Body of pancreas (tissue), 4 donors: ENCODE data around the gene ANTKMT. TPM values are rescaled to one million over a fixed set of nuclear protein-coding genes. Genes with fewer than 3 reads are reported as not detected.

Experiments used
- ATAC-seq: fragments of 150-250 bp; one replicate; pipeline ENCODE4 v1.9.1; 2016
- DNase-seq, 4 donors: peaks; one replicate each; pipeline ENCODE4 v3.0.0-alpha.2; 2019
- H3K27ac ChIP-seq, 4 donors: fragments of 200-600 bp; sonication (generic); 1 replicate in 3 of 4; 2 replicates in 1 of 4; pipeline versions ENCODE4 v1.5.1 to v1.6.1; 2016 to 2019; ENCODE audit warnings: mild to moderate bottlenecking in 1 of 4, mixed read lengths in 1 of 4, moderate library complexity in 1 of 4
- H3K27me3 ChIP-seq, 2 donors: fragments of 200-600 bp; sonication (generic); one replicate each; pipeline ENCODE4 v1.6.0; 2016; ENCODE audit warnings: mild to moderate bottlenecking in 1 of 2
- H3K36me3 ChIP-seq, 2 donors: fragments of 200-600 bp; sonication (generic); replicated peaks in 1 of 2; 2 replicates each; pipeline ENCODE4 v1.5.1; 2016; ENCODE audit warnings: low read depth in 2 of 2; ENCODE audit not compliant: insufficient read depth in 1 of 2
- H3K4me1 ChIP-seq: fragments of 200-600 bp; sonication (generic); one replicate; pipeline ENCODE4 v1.6.0; 2016
- H3K4me3 ChIP-seq, 2 donors: fragments of 200-600 bp; sonication (generic); 1 replicate in 1 of 2; 2 replicates in 1 of 2; pipeline ENCODE4 v1.5.1; 2016 to 2019
- H3K9me3 ChIP-seq, 3 donors: fragments of 200-600 bp; sonication (generic); 1 replicate in 2 of 3; 2 replicates in 1 of 3; pipeline ENCODE4 v1.5.1; 2016
- POLR2A ChIP-seq, 3 donors: fragments of 450-650 bp; IDR thresholded peaks; one replicate each; pipeline ENCODE4 v1.6.1; 2016; ENCODE audit warnings: antibody characterized with exemption in 3 of 3, mild to moderate bottlenecking in 2 of 3
- WGBS, 2 donors: methylation state at CpG; one replicate each; pipeline ENCODE4 v1.1.5; 2017; 5-methylcytosine and 5-hydroxymethylcytosine counted together
- intact Hi-C: fragments of 100-400 bp; cut with DNase I; formaldehyde crosslinking; loops from one replicate; pipeline ENCODE4 v1.15.1; 2023
- total RNA-seq, 2 donors: library from RNA; depleted of rRNA; stranded (reverse); fragments of >200 nt; gene quantifications; one replicate each; pipeline ENCODE4 v1.1.0, GENCODE V29; 2016
- TF ChIP-seq, protein P1 (sequence below), 7 experiments: fragments of 450-650 bp in 4 of 7; fragments of 200-600 bp in 3 of 7; sonication (generic) in 3 of 7; IDR thresholded peaks; one replicate each; pipeline ENCODE4 v1.5.1; 2016 to 2019; ENCODE audit warnings: antibody characterized with exemption in 7 of 7

Gene ANTKMT
- total RNA-seq, 2 donors from 2014 or later = 71.6 to 189 TPM

DNA sequence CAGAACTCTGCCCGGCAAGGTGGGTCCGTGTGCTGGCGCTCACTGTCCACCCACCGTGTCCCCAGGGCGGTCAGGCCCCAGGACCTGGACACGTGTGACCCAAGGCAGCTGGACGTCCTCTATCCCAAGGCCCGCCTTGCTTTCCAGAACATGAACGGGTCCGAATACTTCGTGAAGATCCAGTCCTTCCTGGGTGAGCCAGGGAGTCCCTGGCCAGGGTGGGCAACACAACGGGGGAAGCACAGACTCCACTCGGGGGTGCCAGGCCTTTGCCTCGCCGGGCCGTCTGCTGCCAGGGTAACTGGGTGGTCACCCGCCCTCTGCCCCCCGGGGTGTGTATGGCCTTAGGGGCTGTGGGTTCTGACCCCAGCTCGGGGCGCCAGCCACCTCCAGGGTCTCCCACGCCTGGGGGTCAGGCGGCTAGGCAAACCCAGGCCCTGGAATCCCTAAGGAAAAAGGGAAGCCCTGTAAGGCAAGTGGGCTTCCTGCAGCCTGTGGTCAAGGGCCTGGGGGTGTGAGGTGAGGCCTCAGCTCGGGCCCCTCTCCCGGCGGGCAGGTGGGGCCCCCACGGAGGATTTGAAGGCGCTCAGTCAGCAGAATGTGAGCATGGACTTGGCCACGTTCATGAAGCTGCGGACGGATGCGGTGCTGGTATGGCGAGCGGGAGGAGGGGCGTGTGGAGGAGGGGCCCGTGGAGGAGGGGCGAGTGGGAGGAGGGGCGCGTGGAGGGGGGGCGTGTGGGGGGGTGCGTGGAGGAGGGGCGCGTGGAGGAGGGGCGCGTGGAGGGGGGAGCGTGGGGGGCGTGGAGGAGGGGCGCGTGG lies 46.1 kb downstream of the ANTKMT start:
- H3K27ac ChIP-seq = no peak overlapping the region
- intact Hi-C loops = no loop called here
- no peaks in the 10 kb centered on the region for H3K27me3 ChIP-seq
- H3K4me3 ChIP-seq = no peak overlapping the region
- TF ChIP-seq POLR2A (IDR thresholded peaks at IDR 0.05) = no peak
- TF ChIP-seq, protein P1, sequence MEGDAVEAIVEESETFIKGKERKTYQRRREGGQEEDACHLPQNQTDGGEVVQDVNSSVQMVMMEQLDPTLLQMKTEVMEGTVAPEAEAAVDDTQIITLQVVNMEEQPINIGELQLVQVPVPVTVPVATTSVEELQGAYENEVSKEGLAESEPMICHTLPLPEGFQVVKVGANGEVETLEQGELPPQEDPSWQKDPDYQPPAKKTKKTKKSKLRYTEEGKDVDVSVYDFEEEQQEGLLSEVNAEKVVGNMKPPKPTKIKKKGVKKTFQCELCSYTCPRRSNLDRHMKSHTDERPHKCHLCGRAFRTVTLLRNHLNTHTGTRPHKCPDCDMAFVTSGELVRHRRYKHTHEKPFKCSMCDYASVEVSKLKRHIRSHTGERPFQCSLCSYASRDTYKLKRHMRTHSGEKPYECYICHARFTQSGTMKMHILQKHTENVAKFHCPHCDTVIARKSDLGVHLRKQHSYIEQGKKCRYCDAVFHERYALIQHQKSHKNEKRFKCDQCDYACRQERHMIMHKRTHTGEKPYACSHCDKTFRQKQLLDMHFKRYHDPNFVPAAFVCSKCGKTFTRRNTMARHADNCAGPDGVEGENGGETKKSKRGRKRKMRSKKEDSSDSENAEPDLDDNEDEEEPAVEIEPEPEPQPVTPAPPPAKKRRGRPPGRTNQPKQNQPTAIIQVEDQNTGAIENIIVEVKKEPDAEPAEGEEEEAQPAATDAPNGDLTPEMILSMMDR (IDR thresholded peaks at IDR 0.05) = no peak
- DNase-seq = no peak
- no peaks in the 10 kb centered on the region for H3K9me3 ChIP-seq
- H3K4me1 ChIP-seq = no peaks in the 10 kb centered on the region
- ATAC-seq = no peak
- WGBS, 2 donors = 70 to 71% methylated on average over 6 to 34 of the region's 48 CpGs
- H3K36me3 ChIP-seq = no peaks in the 10 kb centered on the region

DNA sequence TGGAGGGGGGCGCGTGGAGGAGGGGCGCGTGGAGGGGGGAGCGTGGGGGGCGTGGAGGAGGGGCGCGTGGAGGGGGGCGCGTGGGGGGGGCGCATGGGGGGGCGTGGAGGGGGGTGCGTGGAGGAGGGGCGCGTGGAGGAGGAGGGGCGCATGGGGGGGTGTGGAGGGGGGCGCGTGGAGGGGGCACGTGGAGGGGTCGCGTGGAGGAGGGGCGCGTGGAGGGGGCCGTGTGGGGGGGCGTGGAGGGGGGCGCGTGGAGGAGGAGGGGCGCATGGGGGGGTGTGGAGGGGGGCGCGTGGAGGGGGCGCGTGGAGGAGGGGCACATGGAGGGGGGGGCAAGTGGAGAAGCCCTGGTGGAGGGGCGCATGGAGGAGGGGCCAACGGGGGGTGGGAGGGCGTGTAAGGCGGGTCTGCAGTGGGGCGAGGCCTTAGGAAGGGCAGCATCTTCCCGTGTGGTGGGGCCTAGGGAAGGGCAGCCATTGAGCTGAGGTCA lies 46.8 kb downstream of the ANTKMT start:
- 41 to 45% methylated on average over 12 to 15 of the region's 38 CpGs for WGBS, 2 donors
- intact Hi-C loops = no loop called here
- Histone ChIP-seq H3K36me3 (no peaks in the 10 kb centered on the region), H3K9me3 (no peaks in the 10 kb centered on the region), H3K27ac (no peak overlapping the region), H3K4me3 (no peak overlapping the region), H3K27me3 (no peaks in the 10 kb centered on the region), H3K4me1 (no peaks in the 10 kb centered on the region)
- no peak for ATAC-seq
- no peak for DNase-seq
- TF ChIP-seq, protein P1 (IDR thresholded peaks at IDR 0.05) = no peak
- TF ChIP-seq POLR2A (IDR thresholded peaks at IDR 0.05) = no peak

DNA sequence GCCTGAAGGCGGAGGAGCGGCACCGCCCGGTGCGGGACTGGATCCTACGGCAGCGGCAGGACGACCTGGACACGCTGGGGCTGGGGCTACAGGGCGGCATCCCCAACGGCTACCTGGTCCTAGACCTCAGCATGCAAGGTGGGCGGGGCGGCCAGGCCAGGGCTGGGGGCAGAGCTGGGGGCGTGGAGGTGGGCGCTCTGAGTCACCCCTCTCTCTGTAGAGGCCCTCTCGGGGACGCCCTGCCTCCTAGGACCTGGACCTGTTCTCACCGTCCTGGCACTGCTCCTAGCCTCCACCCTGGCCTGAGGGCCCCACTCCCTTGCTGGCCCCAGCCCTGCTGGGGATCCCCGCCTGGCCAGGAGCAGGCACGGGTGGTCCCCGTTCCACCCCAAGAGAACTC lies 47.5 kb downstream of the ANTKMT start:
- no peak for DNase-seq
- Histone ChIP-seq H3K27ac (no peak overlapping the region), H3K27me3 (no peaks in the 10 kb centered on the region), H3K9me3 (no peaks in the 10 kb centered on the region), H3K4me1 (no peaks in the 10 kb centered on the region), H3K36me3 (no peaks in the 10 kb centered on the region), H3K4me3 (no peak overlapping the region)
- ATAC-seq = no peak
- intact Hi-C loops = no loop called here
- TF ChIP-seq, protein P1 (IDR thresholded peaks at IDR 0.05) = no peak
- no peak for TF ChIP-seq POLR2A (IDR thresholded peaks at IDR 0.05)
- WGBS, 2 donors = 64 to 87% methylated on average over 6 to 12 of the region's 21 CpGs

DNA sequence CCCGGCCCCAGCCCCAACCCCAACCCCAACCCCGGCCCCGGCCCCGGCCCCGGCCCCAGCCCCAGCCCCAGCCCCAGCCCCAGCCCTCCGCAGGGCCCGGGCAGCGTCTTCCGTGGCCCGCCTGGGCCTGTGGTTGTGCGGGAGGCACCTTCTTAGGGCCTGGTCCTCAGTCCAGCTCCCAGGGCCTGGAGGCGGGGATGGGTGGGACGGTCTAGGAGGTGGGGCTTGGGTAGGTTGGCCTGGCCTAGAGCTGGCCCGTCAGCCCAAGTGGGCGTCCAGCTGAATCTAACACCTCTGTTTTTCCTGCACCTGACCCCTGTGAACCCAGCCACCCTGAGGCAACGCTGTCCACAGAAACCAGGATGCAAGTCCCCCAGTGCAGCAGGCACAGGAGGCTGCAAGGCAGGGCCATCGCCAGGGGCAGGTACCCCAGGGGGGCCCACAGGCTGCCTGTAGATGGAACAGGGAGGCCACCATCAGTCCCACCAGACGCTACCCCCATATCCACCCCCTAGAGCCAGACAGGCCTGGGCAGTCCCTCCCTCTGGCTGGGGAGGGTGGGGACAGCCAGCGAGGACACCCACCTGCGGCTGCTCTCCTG lies 48.3 kb downstream of the ANTKMT start:
- Histone ChIP-seq H3K9me3 (no peaks in the 10 kb centered on the region), H3K4me1 (no peaks in the 10 kb centered on the region), H3K27ac (no peak overlapping the region), H3K27me3 (no peaks in the 10 kb centered on the region), H3K4me3 (no peak overlapping the region), H3K36me3 (no peaks in the 10 kb centered on the region)
- WGBS, 2 donors = 73 to 90% methylated on average over 2 to 12 of the region's 20 CpGs
- intact Hi-C loops = no loop called here
- DNase-seq (no peak), ATAC-seq (no peak)
- TF ChIP-seq, protein P1 (IDR thresholded peaks at IDR 0.05) = no peak
- no peak for TF ChIP-seq POLR2A (IDR thresholded peaks at IDR 0.05)
